Femur (tissue), 1 donor: ENCODE data around the gene NFKBIL1.

Source experiments
- DNase-seq: peaks from one replicate; pipeline ENCODE4 v3.0.0-alpha.2; 2017

Gene NFKBIL1

GRCh38 chr6:31567531-31568370 lies 20.3 kb downstream of the NFKBIL1 start:
- DNase-seq, result no peak

GRCh38 chr6:31568537-31568961 lies 21.1 kb downstream of the NFKBIL1 start:
- no peak for DNase-seq

GRCh38 chr6:31569861-31570536 lies 22.6 kb downstream of the NFKBIL1 start:
- DNase-seq, result no peak

- no peak for DNase-seq
Observed at GRCh38 chr6:31572041-31572911, 24.9 kb downstream of the NFKBIL1 start, which contains the start of gene LTA. Gene LTA (plus strand): TSS chr6:31572289. CDS start chr6:31572743, 454 bp downstream.

- DNase-seq, result no peak
Observed at GRCh38 chr6:31573239-31574105, 26.1 kb downstream of the NFKBIL1 start.

- no peak for DNase-seq
Observed at GRCh38 chr6:31574106-31575061, 27.0 kb downstream of the NFKBIL1 start.

GRCh38 chr6:31575335-31575901 lies 28.0 kb downstream of the NFKBIL1 start, which contains the start of gene TNF:
Gene TNF (plus strand): TSS chr6:31575565. CDS start chr6:31575742, 177 bp downstream.
- peak; percentile 66 for DNase-seq

GRCh38 chr6:31575952-31576685 lies 28.7 kb downstream of the NFKBIL1 start:
- DNase-seq, result no peak

- DNase-seq, result no peak
Observed at GRCh38 chr6:31576897-31577578, 29.6 kb downstream of the NFKBIL1 start.

GRCh38 chr6:31577579-31577966 lies 30.2 kb downstream of the NFKBIL1 start:
- no peak for DNase-seq

- no peak for DNase-seq
Observed at GRCh38 chr6:31578184-31579118, 31.0 kb downstream of the NFKBIL1 start.

GRCh38 chr6:31579119-31579505 lies 31.7 kb downstream of the NFKBIL1 start:
- DNase-seq, result no peak

GRCh38 chr6:31579546-31580437 lies 32.4 kb downstream of the NFKBIL1 start:
- DNase-seq, result no peak

- no peak for DNase-seq
Observed at GRCh38 chr6:31580438-31580740, 33.0 kb downstream of the NFKBIL1 start.

GRCh38 chr6:31580807-31581433 lies 33.5 kb downstream of the NFKBIL1 start:
- DNase-seq, result peak; percentile 91

GRCh38 chr6:31581434-31582229 lies 34.2 kb downstream of the NFKBIL1 start:
- no peak for DNase-seq
